A172 (cell line): ENCODE results near the gene CPSF7. TPM values are rescaled to one million over a fixed set of nuclear protein-coding genes. Genes with fewer than 3 reads are reported as not detected.

ENCODE experiments used
- DNase-seq: peaks from one replicate; pipeline ENCODE4 v3.0.0-alpha.2; 2015; ENCODE audit warnings: low spot score
- total RNA-seq: library from RNA; depleted of rRNA; stranded (reverse); fragments of >200 nt; shearing (Covaris generic); gene quantifications from 2 replicates; pipeline ENCODE4 v1.2.3, GENCODE V29; 2014; rRNA removed

Gene CPSF7
- total RNA-seq, 1 experiment from 2014 or later, result 34.3 TPM

GRCh38 chr11:61357233-61357893, 72.4 kb downstream of the CPSF7 start:
- no peak for DNase-seq

- DNase-seq, result no peak
Measured at GRCh38 chr11:61356706-61357105, 73.1 kb downstream of the CPSF7 start.

- DNase-seq, result no peak
Measured at GRCh38 chr11:61354208-61354607, 75.6 kb downstream of the CPSF7 start.

GRCh38 chr11:61353131-61354067, 76.4 kb downstream of the CPSF7 start:
- no peak for DNase-seq

Other genes with a start within 250 kb of the CPSF7 start
- not detected in 2 replicates for gene PGA3, start 226.5 kb downstream of the CPSF7 start, total RNA-seq
- gene PGA4, start 207.6 kb downstream of the CPSF7 start, total RNA-seq, result 2.2 TPM in 1 of 2 replicates, not detected in the other
- gene PGA5, start 188.8 kb downstream of the CPSF7 start, total RNA-seq, result 0.17 TPM in 1 of 2 replicates, not detected in the other
- gene VWCE, start 134.7 kb downstream of the CPSF7 start, total RNA-seq, result 0.05 TPM in 1 of 2 replicates, not detected in the other
- 153 and 155 TPM in 2 replicates for gene DDB1, start 96.9 kb downstream of the CPSF7 start, total RNA-seq
- 34.7 and 45.9 TPM in 2 replicates for gene TKFC, start 96.7 kb downstream of the CPSF7 start, total RNA-seq
- 37.1 and 45.0 TPM in 2 replicates for gene CYB561A3, start 68.1 kb downstream of the CPSF7 start, total RNA-seq
- 10.8 and 41.9 TPM in 2 replicates for gene TMEM138, start 67.6 kb downstream of the CPSF7 start, total RNA-seq
- gene TMEM216, start 37.4 kb downstream of the CPSF7 start, total RNA-seq, result not detected in 2 replicates
- 40.3 and 40.6 TPM in 2 replicates for gene SDHAF2, start 149 bp upstream of the CPSF7 start, total RNA-seq
- gene LRRC10B, start 78.8 kb upstream of the CPSF7 start, total RNA-seq, result not detected in 2 replicates
- gene SYT7, start 151.1 kb upstream of the CPSF7 start, total RNA-seq, result 0.12 and 0.26 TPM in 2 replicates